Measurements from ENCODE around the gene TARBP1. TPM values are rescaled to one million over a fixed set of nuclear protein-coding genes. Genes with fewer than 3 reads are reported as not detected.

TARBP1 gene
- total RNA-seq, 4 donors from 2014 or later, result 0.88 to 79.8 (median 21.2) TPM

DNA sequence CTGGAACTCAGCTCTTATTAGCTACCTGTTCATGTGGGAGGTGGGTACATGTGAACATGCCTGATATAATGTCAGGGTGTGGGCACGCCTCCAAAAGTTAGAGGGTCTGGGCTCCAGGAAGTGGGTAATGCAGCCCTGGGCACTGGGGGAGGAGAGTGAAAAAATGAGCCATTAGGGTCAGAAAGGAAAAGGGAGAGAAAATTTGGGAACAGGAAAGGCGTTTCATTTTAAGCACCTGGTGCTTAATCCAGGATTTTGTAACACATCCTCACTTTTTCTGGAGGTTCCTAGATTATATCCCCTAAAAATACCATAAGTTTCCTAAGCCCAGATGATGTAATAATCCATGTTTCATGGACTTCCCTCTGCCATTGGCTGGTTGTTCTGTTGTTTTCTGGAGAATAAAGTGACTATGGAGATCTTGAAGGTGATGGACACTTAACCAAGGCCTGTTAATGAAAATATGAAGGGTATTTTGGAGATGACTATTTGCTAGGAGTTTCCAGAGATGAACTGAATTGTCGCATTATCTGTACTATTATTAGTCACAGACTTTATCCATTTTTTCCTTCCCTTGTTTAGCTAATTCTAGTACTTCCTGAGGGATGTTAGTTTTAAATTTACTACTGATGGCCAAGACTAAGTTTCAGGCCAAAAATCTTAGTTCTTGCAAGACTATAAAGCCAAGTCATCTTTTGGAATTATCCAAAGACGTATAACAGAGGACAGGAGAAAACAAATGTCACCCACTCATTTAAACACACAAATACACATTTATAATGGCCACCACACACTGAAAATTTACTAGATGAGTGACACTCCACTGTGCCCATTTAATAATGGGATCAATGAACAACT lies 24.4 kb upstream of the TARBP1 start:
- intact Hi-C loops (cut with DNase I; ENCODE audit: low total_unique reads), result loop anchor here (10.0 kb wide), 2 partner anchors 101 to 381 kb away; no protein-coding TSS in a partner anchor
- no peak for TF ChIP-seq POLR2A (IDR thresholded peaks at IDR 0.05)
- TF ChIP-seq, protein P1, sequence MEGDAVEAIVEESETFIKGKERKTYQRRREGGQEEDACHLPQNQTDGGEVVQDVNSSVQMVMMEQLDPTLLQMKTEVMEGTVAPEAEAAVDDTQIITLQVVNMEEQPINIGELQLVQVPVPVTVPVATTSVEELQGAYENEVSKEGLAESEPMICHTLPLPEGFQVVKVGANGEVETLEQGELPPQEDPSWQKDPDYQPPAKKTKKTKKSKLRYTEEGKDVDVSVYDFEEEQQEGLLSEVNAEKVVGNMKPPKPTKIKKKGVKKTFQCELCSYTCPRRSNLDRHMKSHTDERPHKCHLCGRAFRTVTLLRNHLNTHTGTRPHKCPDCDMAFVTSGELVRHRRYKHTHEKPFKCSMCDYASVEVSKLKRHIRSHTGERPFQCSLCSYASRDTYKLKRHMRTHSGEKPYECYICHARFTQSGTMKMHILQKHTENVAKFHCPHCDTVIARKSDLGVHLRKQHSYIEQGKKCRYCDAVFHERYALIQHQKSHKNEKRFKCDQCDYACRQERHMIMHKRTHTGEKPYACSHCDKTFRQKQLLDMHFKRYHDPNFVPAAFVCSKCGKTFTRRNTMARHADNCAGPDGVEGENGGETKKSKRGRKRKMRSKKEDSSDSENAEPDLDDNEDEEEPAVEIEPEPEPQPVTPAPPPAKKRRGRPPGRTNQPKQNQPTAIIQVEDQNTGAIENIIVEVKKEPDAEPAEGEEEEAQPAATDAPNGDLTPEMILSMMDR (IDR thresholded peaks at IDR 0.05), result no peak
- H3K9me3 ChIP-seq, result no peaks in the 10 kb centered on the region
- peaks cover 0 to 7% of the 10 kb centered on the region in 2 donors for H3K4me1 ChIP-seq
- no peaks in the 10 kb centered on the region for H3K36me3 ChIP-seq
- H3K27ac ChIP-seq, result peak overlapping the region; percentile 50 to 57
- DNase-seq, result no peak
- no peaks in the 10 kb centered on the region for H3K27me3 ChIP-seq
- H3K4me3 ChIP-seq, result no peak overlapping the region

- no peaks in the 10 kb centered on the region for H3K36me3 ChIP-seq
- H3K4me3 ChIP-seq, result no peak overlapping the region
- no peak for DNase-seq
- H3K27ac ChIP-seq, result peak overlapping the region; percentile 50 to 57
- TF ChIP-seq, protein P1 (IDR thresholded peaks at IDR 0.05), result no peak
- TF ChIP-seq POLR2A (IDR thresholded peaks at IDR 0.05), result no peak
- H3K27me3 ChIP-seq, result no peaks in the 10 kb centered on the region
- no peaks in the 10 kb centered on the region for H3K9me3 ChIP-seq
- intact Hi-C loops (cut with DNase I; ENCODE audit: low total_unique reads), result loop anchor here (10.0 kb wide), 2 partner anchors 102 to 382 kb away; no protein-coding TSS in a partner anchor
- H3K4me1 ChIP-seq, result peaks cover 0 to 7% of the 10 kb centered on the region in 2 donors
These were observed 23.8 kb upstream of the TARBP1 start for GRCh38 chr1:234502785-234503184.

DNA sequence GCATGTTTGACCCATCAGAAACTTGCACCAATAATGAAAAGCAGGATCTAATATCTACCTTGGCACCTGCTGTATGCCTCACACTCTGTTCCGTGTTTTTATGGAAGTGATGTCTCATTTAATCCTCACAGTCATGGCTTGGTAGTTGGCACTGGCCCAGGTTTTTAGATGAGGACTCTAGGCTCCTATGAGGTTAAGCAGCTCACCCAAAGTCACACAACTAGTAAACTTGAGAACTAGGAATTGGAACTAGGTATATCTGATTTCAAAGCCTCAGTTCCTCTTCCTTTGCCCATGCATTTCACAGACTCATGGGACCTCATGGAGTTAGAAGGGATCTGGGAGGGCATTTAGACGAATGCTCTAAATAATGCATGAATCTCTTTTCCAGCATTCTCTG lies 21.3 kb upstream of the TARBP1 start:
- H3K27ac ChIP-seq, result peak overlapping the region; percentile 87 to 89
- peaks cover 0 to 7% of the 10 kb centered on the region in 2 donors for H3K4me1 ChIP-seq
- no peak overlapping the region for H3K4me3 ChIP-seq
- no peaks in the 10 kb centered on the region for H3K36me3 ChIP-seq
- H3K27me3 ChIP-seq, result no peaks in the 10 kb centered on the region
- peak in 1 of 2 donors; percentile 54 for DNase-seq
- TF ChIP-seq POLR2A (IDR thresholded peaks at IDR 0.05), result no peak
- TF ChIP-seq, protein P1 (IDR thresholded peaks at IDR 0.05), result no peak
- no peaks in the 10 kb centered on the region for H3K9me3 ChIP-seq
- intact Hi-C loops (cut with DNase I; ENCODE audit: low total_unique reads), result loop anchor here (10.0 kb wide), 2 partner anchors 105 to 385 kb away; no protein-coding TSS in a partner anchor

DNA sequence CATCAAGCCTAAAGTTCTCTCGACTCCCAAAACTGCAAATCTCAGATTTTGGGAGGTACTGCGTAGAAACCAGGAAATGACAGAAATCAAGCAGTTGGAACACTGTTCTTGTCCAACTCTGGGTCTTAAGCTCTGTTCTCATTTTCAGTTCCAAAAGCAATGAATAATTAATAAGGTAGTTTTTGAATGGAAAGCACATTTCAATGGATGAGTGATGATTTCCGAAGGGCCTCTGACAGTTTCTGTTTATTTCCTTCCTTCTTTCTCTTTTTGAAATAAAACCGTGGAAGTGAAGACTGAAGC lies 20.9 kb upstream of the TARBP1 start:
- Histone ChIP-seq H3K4me3 (peak overlapping the region in 1 of 2 donors; percentile 25), H3K9me3 (no peaks in the 10 kb centered on the region), H3K27ac (peak overlapping the region; percentile 87 to 89), H3K27me3 (no peaks in the 10 kb centered on the region), H3K4me1 (peaks cover 0 to 7% of the 10 kb centered on the region in 2 donors), H3K36me3 (no peaks in the 10 kb centered on the region)
- TF ChIP-seq, protein P1 (IDR thresholded peaks at IDR 0.05), result no peak
- TF ChIP-seq POLR2A (IDR thresholded peaks at IDR 0.05), result no peak
- intact Hi-C loops (cut with DNase I; ENCODE audit: low total_unique reads), result loop anchor here (2.0 to 10.0 kb wide), 3 partner anchors 105 to 583 kb away; no protein-coding TSS in a partner anchor
- DNase-seq, result no peak

Data from uterus (tissue), 4 donors.